ENCODE data around the gene CCL28. TPM values are rescaled to one million over a fixed set of nuclear protein-coding genes. Genes with fewer than 3 reads are reported as not detected.
A peak's percentile ranks its signal among the peaks of the same experiment; 100 is the strongest.

The CCL28 gene
- total and polyA plus RNA-seq, 2 of the 13 experiments (the other 11 are each of a cell fraction or from before 2014, with no cell fraction given) = 0.03 TPM; not detected in 1

- TF ChIP-seq ZFX (CRISPR knock-in tag; IDR thresholded peaks at IDR 0.05; ENCODE audit: low read depth) = 0 out of 2 replicates have a peak, but pooled peaks have one; percentile 25
- TF ChIP-seq SALL1 (CRISPR knock-in tag; IDR thresholded peaks at IDR 0.05) = peak; percentile 87
- TF ChIP-seq JUND (CRISPR knock-in tag; IDR thresholded peaks at IDR 0.05) = 0 out of 2 replicates have a peak, but pooled peaks have one; percentile 15
- 0 out of 2 replicates have a peak, but pooled peaks have one; percentile 35 for TF ChIP-seq BORCS8-MEF2B (CRISPR knock-in tag; IDR thresholded peaks at IDR 0.05)
- 0 out of 2 replicates have a peak, but pooled peaks have one; percentile 30 for TF ChIP-seq ZNF800 (CRISPR knock-in tag; IDR thresholded peaks at IDR 0.05)
- TF ChIP-seq SP5 (CRISPR knock-in tag; IDR thresholded peaks at IDR 0.05; ENCODE audit: borderline replicate concordance, low read depth) = peak; percentile 29; the same call in 1 of the 2 replicates
- 0 out of 2 replicates have a peak, but pooled peaks have one; percentile 46 for TF ChIP-seq ARNT2 (CRISPR knock-in tag; IDR thresholded peaks at IDR 0.05; ENCODE audit: low read depth)
- peak; percentile 49; the same call in 1 of the 2 replicates for TF ChIP-seq ZNF724P (CRISPR knock-in tag; IDR thresholded peaks at IDR 0.05; ENCODE audit: borderline replicate concordance)
- TF ChIP-seq ZHX1 (CRISPR knock-in tag; IDR thresholded peaks at IDR 0.05; ENCODE audit: low read depth) = peak; percentile 55; the same call in 1 of the 2 replicates
- 0 out of 2 replicates have a peak, but pooled peaks have one; percentile 33 for TF ChIP-seq ZNF276 (CRISPR knock-in tag; IDR thresholded peaks at IDR 0.05; ENCODE audit: low read depth)
- peak; percentile 44 for TF ChIP-seq ZBTB43 (CRISPR knock-in tag; conservative IDR thresholded peaks at IDR 0.05)
- peak; percentile 61; the same call in 1 of the 2 replicates for TF ChIP-seq FOXP4 (CRISPR knock-in tag; IDR thresholded peaks at IDR 0.05)
- peak in 1 of 2 experiments; percentile 60; a peak in 1 of 4 replicates for TF ChIP-seq HMGXB4 (CRISPR knock-in tag; IDR thresholded peaks at IDR 0.05; ENCODE audit: borderline replicate concordance in 1 of 2, low read depth in 1 of 2)
- peak; percentile 73 for TF ChIP-seq NFKBIZ (CRISPR knock-in tag; IDR thresholded peaks at IDR 0.05)
- 0 out of 2 replicates have a peak, but pooled peaks have one; percentile 24 for TF ChIP-seq CAMTA2 (CRISPR knock-in tag; IDR thresholded peaks at IDR 0.05; ENCODE audit: borderline replicate concordance)
Measured at GRCh38 chr5:43402524-43403066, 9.6 kb downstream of the CCL28 start (continued).

Data from HepG2 (cell line).